ENCODE data around the gene FOXP1. TPM values are rescaled to one million over a fixed set of nuclear protein-coding genes. Genes with fewer than 3 reads are reported as not detected.

FOXP1 gene
- total RNA-seq, 1 donor from 2014 or later, result 128 TPM

- TF ChIP-seq CTCF (IDR thresholded peaks at IDR 0.05) (no peak), POLR2A (IDR thresholded peaks at IDR 0.05) (no peak)
- H3K4me1 ChIP-seq, result no peaks in the 10 kb centered on the region
- DNase-seq (ENCODE audit: extremely low spot score in 2 of 2), result no peak
- H3K36me3 ChIP-seq, result no peaks in the 10 kb centered on the region
- H3K27me3 ChIP-seq, result no peaks in the 10 kb centered on the region
- H3K27ac ChIP-seq, result no peak overlapping the region
- H3K4me3 ChIP-seq, result no peak overlapping the region
- H3K9me3 ChIP-seq, result no peaks in the 10 kb centered on the region
- intact Hi-C loops (cut with DNase I), result no loop called here
Observed at GRCh38 chr3:71323558-71323957, 260.0 kb downstream of the FOXP1 start.

GRCh38 chr3:71322154-71322553, 261.4 kb downstream of the FOXP1 start:
- TF ChIP-seq POLR2AphosphoS5 (IDR thresholded peaks at IDR 0.05; ENCODE audit: insufficient read depth in 1 of 2, low read depth in 1 of 2) (no peak), CTCF (IDR thresholded peaks at IDR 0.05) (no peak), POLR2A (IDR thresholded peaks at IDR 0.05) (no peak)
- H3K4me1 ChIP-seq, result no peaks in the 10 kb centered on the region
- no peak overlapping the region for H3K27ac ChIP-seq
- H3K27me3 ChIP-seq, result no peaks in the 10 kb centered on the region
- H3K9me3 ChIP-seq, result no peaks in the 10 kb centered on the region
- DNase-seq (ENCODE audit: extremely low spot score in 2 of 2), result no peak
- intact Hi-C loops (cut with DNase I), result no loop called here
- no peak overlapping the region for H3K4me3 ChIP-seq
- H3K36me3 ChIP-seq, result no peaks in the 10 kb centered on the region

- Histone ChIP-seq H3K27me3 (no peaks in the 10 kb centered on the region), H3K36me3 (no peaks in the 10 kb centered on the region), H3K4me1 (no peaks in the 10 kb centered on the region), H3K4me3 (no peak overlapping the region), H3K27ac (no peak overlapping the region), H3K9me3 (no peaks in the 10 kb centered on the region)
- no peak for DNase-seq (ENCODE audit: extremely low spot score in 2 of 2)
- TF ChIP-seq CTCF (IDR thresholded peaks at IDR 0.05) (no peak), POLR2AphosphoS5 (IDR thresholded peaks at IDR 0.05; ENCODE audit: insufficient read depth in 1 of 2, low read depth in 1 of 2) (no peak), POLR2A (IDR thresholded peaks at IDR 0.05) (no peak)
- intact Hi-C loops (cut with DNase I), result no loop called here
Observed at GRCh38 chr3:71319771-71320170, 263.8 kb downstream of the FOXP1 start.

- no peaks in the 10 kb centered on the region for H3K9me3 ChIP-seq
- H3K27me3 ChIP-seq, result no peaks in the 10 kb centered on the region
- no peak for DNase-seq (ENCODE audit: extremely low spot score in 2 of 2)
- H3K4me3 ChIP-seq, result no peak overlapping the region
- H3K27ac ChIP-seq, result no peak overlapping the region
- no peaks in the 10 kb centered on the region for H3K4me1 ChIP-seq
- intact Hi-C loops (cut with DNase I), result no loop called here
- TF ChIP-seq CTCF (IDR thresholded peaks at IDR 0.05), result no peak
- TF ChIP-seq POLR2A (IDR thresholded peaks at IDR 0.05), result no peak
- no peak for TF ChIP-seq POLR2AphosphoS5 (IDR thresholded peaks at IDR 0.05; ENCODE audit: insufficient read depth in 1 of 2, low read depth in 1 of 2)
- H3K36me3 ChIP-seq, result no peaks in the 10 kb centered on the region
Observed at GRCh38 chr3:71318458-71318827, 265.1 kb downstream of the FOXP1 start.

- no peaks in the 10 kb centered on the region for H3K27me3 ChIP-seq
- no peak overlapping the region for H3K27ac ChIP-seq
- TF ChIP-seq POLR2AphosphoS5 (IDR thresholded peaks at IDR 0.05; ENCODE audit: insufficient read depth in 1 of 2, low read depth in 1 of 2) (no peak), POLR2A (IDR thresholded peaks at IDR 0.05) (no peak)
- H3K4me3 ChIP-seq, result no peak overlapping the region
- intact Hi-C loops (cut with DNase I), result no loop called here
- no peaks in the 10 kb centered on the region for H3K4me1 ChIP-seq
- DNase-seq (ENCODE audit: extremely low spot score in 2 of 2), result no peak
- no peaks in the 10 kb centered on the region for H3K36me3 ChIP-seq
- no peaks in the 10 kb centered on the region for H3K9me3 ChIP-seq
Observed at GRCh38 chr3:71317749-71318457, 265.6 kb downstream of the FOXP1 start.
